H1 (cell line): ENCODE results near the gene PARD3.

ENCODE experiments used
- CEBPB ChIP-seq: IDR thresholded peaks from 2 replicates; pipeline ENCODE4 v1.6.1; 2012; ENCODE audit warnings: low read depth, low read length
- GTF2F1 ChIP-seq: IDR thresholded peaks from 2 replicates; pipeline ENCODE4 v1.6.1; 2012; ENCODE audit warnings: low read depth, low read length, improper control_type of control experiment, borderline replicate concordance
- POLR2A ChIP-seq, 2 experiments: IDR thresholded peaks; 1 replicate in 1 of 2; 2 replicates in 1 of 2; pipeline ENCODE4 v1.6.1; 2011; ENCODE audit warnings: low read depth in 2 of 2, low read length in 2 of 2, mild to moderate bottlenecking in 2 of 2; ENCODE audit errors: control extremely low read depth in 1 of 2
- RFX5 ChIP-seq: IDR thresholded peaks from 2 replicates; pipeline ENCODE4 v1.6.1; 2011; ENCODE audit warnings: low read depth, low read length, improper control_type of control experiment, borderline replicate concordance
- SP1 ChIP-seq: IDR thresholded peaks from 2 replicates; pipeline ENCODE4 v1.6.1; 2011; ENCODE audit warnings: low read depth, low read length
- SRF ChIP-seq: IDR thresholded peaks from 2 replicates; pipeline ENCODE4 v1.6.1; 2011; ENCODE audit warnings: mild to moderate bottlenecking, low read depth, low read length, moderate library complexity
- SUZ12 ChIP-seq: fragments of 200-600 bp; sonication (generic); IDR thresholded peaks from 2 replicates; pipeline ENCODE4 v1.6.1; 2012; ENCODE audit warnings: mild to moderate bottlenecking, inconsistent platforms, low read length, moderate library complexity, mixed read lengths
- TEAD4 ChIP-seq: IDR thresholded peaks from 2 replicates; pipeline ENCODE4 v1.6.1; 2012; ENCODE audit warnings: low read depth, low read length, inconsistent platforms, mixed read lengths
- TF ChIP-seq, protein P1 (sequence below), 3 experiments: IDR thresholded peaks; 1 replicate in 2 of 3; 2 replicates in 1 of 3; pipeline versions ENCODE4 v1.5.1 to v1.6.1; 2011; ENCODE audit warnings: low read length in 3 of 3, mild to moderate bottlenecking in 3 of 3, inconsistent platforms in 2 of 3, low read depth in 1 of 3, moderate library complexity in 1 of 3; ENCODE audit not compliant: insufficient read depth in 1 of 3; ENCODE audit errors: control extremely low read depth in 1 of 3
- TF ChIP-seq, protein P2 (sequence below): IDR thresholded peaks from 2 replicates; pipeline ENCODE4 v1.6.1; 2012; ENCODE audit warnings: low read length, inconsistent platforms

DNA sequence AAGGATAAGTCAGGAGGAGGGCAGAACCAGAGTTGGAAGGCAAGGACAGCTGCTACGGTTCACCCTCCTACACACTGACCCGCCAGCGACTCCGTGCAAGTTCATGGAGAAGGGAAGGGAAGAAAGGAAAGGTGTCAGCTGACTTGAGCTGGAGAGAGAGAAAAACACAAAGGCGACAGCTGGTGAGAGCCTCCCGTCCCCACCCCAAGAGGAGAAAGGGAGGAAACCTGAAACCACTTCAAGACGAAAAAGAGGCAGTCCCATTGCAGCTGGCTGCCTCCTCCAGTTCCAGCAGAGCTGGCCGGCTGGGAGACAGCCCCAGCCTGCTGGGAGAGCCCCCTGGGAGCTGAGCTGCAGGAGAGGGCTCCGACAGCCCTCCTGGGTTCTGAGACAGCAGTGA is 75.2 kb downstream of the PARD3 start:
- TF ChIP-seq TEAD4 = no peak
- TF ChIP-seq SRF = no peak
- TF ChIP-seq, protein P1, sequence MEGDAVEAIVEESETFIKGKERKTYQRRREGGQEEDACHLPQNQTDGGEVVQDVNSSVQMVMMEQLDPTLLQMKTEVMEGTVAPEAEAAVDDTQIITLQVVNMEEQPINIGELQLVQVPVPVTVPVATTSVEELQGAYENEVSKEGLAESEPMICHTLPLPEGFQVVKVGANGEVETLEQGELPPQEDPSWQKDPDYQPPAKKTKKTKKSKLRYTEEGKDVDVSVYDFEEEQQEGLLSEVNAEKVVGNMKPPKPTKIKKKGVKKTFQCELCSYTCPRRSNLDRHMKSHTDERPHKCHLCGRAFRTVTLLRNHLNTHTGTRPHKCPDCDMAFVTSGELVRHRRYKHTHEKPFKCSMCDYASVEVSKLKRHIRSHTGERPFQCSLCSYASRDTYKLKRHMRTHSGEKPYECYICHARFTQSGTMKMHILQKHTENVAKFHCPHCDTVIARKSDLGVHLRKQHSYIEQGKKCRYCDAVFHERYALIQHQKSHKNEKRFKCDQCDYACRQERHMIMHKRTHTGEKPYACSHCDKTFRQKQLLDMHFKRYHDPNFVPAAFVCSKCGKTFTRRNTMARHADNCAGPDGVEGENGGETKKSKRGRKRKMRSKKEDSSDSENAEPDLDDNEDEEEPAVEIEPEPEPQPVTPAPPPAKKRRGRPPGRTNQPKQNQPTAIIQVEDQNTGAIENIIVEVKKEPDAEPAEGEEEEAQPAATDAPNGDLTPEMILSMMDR (IDR thresholded peaks at IDR 0.05; ENCODE audit: control extremely low read depth in 1 of 3, insufficient read depth in 1 of 3, low read depth in 1 of 3, low read length in 3 of 3) = no peak
- TF ChIP-seq SUZ12 = no peak
- no peak for TF ChIP-seq RFX5
- peak; percentile 45 to 63; a peak in 2 of 3 replicates for TF ChIP-seq POLR2A (IDR thresholded peaks at IDR 0.05; ENCODE audit: control extremely low read depth in 1 of 2, low read depth in 2 of 2, low read length in 2 of 2)
- TF ChIP-seq, protein P2, sequence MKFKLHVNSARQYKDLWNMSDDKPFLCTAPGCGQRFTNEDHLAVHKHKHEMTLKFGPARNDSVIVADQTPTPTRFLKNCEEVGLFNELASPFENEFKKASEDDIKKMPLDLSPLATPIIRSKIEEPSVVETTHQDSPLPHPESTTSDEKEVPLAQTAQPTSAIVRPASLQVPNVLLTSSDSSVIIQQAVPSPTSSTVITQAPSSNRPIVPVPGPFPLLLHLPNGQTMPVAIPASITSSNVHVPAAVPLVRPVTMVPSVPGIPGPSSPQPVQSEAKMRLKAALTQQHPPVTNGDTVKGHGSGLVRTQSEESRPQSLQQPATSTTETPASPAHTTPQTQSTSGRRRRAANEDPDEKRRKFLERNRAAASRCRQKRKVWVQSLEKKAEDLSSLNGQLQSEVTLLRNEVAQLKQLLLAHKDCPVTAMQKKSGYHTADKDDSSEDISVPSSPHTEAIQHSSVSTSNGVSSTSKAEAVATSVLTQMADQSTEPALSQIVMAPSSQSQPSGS = no peak
- 0 out of 2 replicates have a peak, but pooled peaks have one; percentile 51 for TF ChIP-seq SP1
- TF ChIP-seq CEBPB = no peak
- no peak for TF ChIP-seq GTF2F1
